Measurements from ENCODE around the gene ZNF319. TPM values are rescaled to one million over a fixed set of nuclear protein-coding genes. Genes with fewer than 3 reads are reported as not detected.

ZNF319 gene
- total and polyA plus RNA-seq, 2 experiments from 2014 or later, result 1.7 to 10.0 TPM

- H3K4me2 ChIP-seq, result no peak overlapping the region
- no peak overlapping the region for H3K27ac ChIP-seq (ENCODE audit: low read depth)
- no peak overlapping the region for H3K4me3 Mint-ChIP-seq
- no peaks in the 10 kb centered on the region for H3K27me3 ChIP-seq (ENCODE audit: insufficient read depth)
- H3K9me3 Mint-ChIP-seq, result no peaks in the 10 kb centered on the region
- H3F3A ChIP-seq (replicated peaks; ENCODE audit: low read depth), result 0 out of 2 replicates have a peak, but pooled peaks cover 2% of the 10 kb centered on the region
- H3K27ac Mint-ChIP-seq, result peak overlapping the region; percentile 52; the same call in 1 of the 2 replicates
- DNase-seq (ENCODE audit: low spot score) (no peak), ATAC-seq (no peak)
- H3K27me3 Mint-ChIP-seq (ENCODE audit: insufficient read depth, low read depth, poor library complexity), result peaks cover 7% of the 10 kb centered on the region
- peaks cover 3% of the 10 kb centered on the region; the same call in 2 of the 3 replicates for H3K4me1 Mint-ChIP-seq
- H3K4me3 ChIP-seq, result no peak overlapping the region
- H2AFZ ChIP-seq, result no peak overlapping the region
- no peaks in the 10 kb centered on the region for H3K36me3 Mint-ChIP-seq (ENCODE audit: low read depth)
- H3K36me3 ChIP-seq (ENCODE audit: insufficient read depth), result no peaks in the 10 kb centered on the region
- H3K9me2 ChIP-seq (ENCODE audit: insufficient read depth), result no peaks in the 10 kb centered on the region
- H4K20me1 ChIP-seq (replicated peaks; ENCODE audit: insufficient read depth), result no peaks in the 10 kb centered on the region
- H3K79me2 ChIP-seq (replicated peaks; ENCODE audit: insufficient read depth), result no peaks in the 10 kb centered on the region
- no peaks in the 10 kb centered on the region for H3K4me1 ChIP-seq (ENCODE audit: insufficient read depth)
- TF ChIP-seq NANOG (IDR thresholded peaks at IDR 0.05; ENCODE audit: borderline replicate concordance) (no peak), JUNB (IDR thresholded peaks at IDR 0.05; ENCODE audit: unreplicated experiment) (no peak), ZNF114 (CRISPR knock-in tag; IDR thresholded peaks at IDR 0.05) (no peak), EZH2 (IDR thresholded peaks at IDR 0.05; ENCODE audit: low read depth, unreplicated experiment) (no peak), POLR2AphosphoS5 (IDR thresholded peaks at IDR 0.05; ENCODE audit: low read depth) (no peak), EZH2phosphoT487 (IDR thresholded peaks at IDR 0.05; ENCODE audit: unreplicated experiment) (no peak), CREB1 (CRISPR knock-in tag; IDR thresholded peaks at IDR 0.05; ENCODE audit: low read depth) (no peak), ZNF331 (CRISPR knock-in tag; IDR thresholded peaks at IDR 0.05; ENCODE audit: low read depth) (no peak), ETS1 (IDR thresholded peaks at IDR 0.05) (no peak)
- TF ChIP-seq, protein P1, sequence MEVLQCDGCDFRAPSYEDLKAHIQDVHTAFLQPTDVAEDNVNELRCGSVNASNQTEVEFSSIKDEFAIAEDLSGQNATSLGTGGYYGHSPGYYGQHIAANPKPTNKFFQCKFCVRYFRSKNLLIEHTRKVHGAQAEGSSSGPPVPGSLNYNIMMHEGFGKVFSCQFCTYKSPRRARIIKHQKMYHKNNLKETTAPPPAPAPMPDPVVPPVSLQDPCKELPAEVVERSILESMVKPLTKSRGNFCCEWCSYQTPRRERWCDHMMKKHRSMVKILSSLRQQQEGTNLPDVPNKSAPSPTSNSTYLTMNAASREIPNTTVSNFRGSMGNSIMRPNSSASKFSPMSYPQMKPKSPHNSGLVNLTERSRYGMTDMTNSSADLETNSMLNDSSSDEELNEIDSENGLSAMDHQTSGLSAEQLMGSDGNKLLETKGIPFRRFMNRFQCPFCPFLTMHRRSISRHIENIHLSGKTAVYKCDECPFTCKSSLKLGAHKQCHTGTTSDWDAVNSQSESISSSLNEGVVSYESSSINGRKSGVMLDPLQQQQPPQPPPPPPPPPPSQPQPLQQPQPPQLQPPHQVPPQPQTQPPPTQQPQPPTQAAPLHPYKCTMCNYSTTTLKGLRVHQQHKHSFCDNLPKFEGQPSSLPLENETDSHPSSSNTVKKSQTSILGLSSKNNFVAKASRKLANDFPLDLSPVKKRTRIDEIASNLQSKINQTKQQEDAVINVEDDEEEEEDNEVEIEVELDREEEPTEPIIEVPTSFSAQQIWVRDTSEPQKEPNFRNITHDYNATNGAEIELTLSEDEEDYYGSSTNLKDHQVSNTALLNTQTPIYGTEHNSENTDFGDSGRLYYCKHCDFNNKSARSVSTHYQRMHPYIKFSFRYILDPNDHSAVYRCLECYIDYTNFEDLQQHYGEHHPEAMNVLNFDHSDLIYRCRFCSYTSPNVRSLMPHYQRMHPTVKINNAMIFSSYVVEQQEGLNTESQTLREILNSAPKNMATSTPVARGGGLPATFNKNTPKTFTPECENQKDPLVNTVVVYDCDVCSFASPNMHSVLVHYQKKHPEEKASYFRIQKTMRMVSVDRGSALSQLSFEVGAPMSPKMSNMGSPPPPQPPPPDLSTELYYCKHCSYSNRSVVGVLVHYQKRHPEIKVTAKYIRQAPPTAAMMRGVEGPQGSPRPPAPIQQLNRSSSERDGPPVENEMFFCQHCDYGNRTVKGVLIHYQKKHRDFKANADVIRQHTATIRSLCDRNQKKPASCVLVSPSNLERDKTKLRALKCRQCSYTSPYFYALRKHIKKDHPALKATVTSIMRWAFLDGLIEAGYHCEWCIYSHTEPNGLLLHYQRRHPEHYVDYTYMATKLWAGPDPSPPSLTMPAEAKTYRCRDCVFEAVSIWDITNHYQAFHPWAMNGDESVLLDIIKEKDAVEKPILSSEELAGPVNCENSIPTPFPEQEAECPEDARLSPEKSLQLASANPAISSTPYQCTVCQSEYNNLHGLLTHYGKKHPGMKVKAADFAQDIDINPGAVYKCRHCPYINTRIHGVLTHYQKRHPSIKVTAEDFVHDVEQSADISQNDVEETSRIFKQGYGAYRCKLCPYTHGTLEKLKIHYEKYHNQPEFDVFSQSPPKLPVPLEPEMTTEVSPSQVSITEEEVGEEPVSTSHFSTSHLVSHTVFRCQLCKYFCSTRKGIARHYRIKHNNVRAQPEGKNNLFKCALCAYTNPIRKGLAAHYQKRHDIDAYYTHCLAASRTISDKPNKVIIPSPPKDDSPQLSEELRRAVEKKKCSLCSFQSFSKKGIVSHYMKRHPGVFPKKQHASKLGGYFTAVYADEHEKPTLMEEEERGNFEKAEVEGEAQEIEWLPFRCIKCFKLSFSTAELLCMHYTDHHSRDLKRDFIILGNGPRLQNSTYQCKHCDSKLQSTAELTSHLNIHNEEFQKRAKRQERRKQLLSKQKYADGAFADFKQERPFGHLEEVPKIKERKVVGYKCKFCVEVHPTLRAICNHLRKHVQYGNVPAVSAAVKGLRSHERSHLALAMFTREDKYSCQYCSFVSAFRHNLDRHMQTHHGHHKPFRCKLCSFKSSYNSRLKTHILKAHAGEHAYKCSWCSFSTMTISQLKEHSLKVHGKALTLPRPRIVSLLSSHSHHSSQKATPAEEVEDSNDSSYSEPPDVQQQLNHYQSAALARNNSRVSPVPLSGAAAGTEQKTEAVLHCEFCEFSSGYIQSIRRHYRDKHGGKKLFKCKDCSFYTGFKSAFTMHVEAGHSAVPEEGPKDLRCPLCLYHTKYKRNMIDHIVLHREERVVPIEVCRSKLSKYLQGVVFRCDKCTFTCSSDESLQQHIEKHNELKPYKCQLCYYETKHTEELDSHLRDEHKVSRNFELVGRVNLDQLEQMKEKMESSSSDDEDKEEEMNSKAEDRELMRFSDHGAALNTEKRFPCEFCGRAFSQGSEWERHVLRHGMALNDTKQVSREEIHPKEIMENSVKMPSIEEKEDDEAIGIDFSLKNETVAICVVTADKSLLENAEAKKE (CRISPR knock-in tag; IDR thresholded peaks at IDR 0.05), result no peak
- TF ChIP-seq, protein P2, sequence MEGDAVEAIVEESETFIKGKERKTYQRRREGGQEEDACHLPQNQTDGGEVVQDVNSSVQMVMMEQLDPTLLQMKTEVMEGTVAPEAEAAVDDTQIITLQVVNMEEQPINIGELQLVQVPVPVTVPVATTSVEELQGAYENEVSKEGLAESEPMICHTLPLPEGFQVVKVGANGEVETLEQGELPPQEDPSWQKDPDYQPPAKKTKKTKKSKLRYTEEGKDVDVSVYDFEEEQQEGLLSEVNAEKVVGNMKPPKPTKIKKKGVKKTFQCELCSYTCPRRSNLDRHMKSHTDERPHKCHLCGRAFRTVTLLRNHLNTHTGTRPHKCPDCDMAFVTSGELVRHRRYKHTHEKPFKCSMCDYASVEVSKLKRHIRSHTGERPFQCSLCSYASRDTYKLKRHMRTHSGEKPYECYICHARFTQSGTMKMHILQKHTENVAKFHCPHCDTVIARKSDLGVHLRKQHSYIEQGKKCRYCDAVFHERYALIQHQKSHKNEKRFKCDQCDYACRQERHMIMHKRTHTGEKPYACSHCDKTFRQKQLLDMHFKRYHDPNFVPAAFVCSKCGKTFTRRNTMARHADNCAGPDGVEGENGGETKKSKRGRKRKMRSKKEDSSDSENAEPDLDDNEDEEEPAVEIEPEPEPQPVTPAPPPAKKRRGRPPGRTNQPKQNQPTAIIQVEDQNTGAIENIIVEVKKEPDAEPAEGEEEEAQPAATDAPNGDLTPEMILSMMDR (conservative IDR thresholded peaks at IDR 0.05; ENCODE audit: low read depth in 2 of 2), result no peak
Measured at GRCh38 chr16:57969451-57970123, 30.9 kb downstream of the ZNF319 start.
